Mucosa of gallbladder (tissue), 1 donor: Measurements from ENCODE around the gene RETREG1. TPM values are rescaled to one million over a fixed set of nuclear protein-coding genes. Genes with fewer than 3 reads are reported as not detected.

Experiments used
- DNase-seq: peaks from one replicate; pipeline ENCODE4 v3.0.0-alpha.2; 2020; ENCODE audit warnings: low spot score
- total RNA-seq: library from RNA; stranded (reverse); gene quantifications from one replicate; pipeline ENCODE4 v1.2.1, GENCODE V29; 2021
- donor health status: DM: no; HTN: no; CAD: no.

RETREG1 gene
- total RNA-seq, 1 donor from 2014 or later = 63.7 TPM

DNA sequence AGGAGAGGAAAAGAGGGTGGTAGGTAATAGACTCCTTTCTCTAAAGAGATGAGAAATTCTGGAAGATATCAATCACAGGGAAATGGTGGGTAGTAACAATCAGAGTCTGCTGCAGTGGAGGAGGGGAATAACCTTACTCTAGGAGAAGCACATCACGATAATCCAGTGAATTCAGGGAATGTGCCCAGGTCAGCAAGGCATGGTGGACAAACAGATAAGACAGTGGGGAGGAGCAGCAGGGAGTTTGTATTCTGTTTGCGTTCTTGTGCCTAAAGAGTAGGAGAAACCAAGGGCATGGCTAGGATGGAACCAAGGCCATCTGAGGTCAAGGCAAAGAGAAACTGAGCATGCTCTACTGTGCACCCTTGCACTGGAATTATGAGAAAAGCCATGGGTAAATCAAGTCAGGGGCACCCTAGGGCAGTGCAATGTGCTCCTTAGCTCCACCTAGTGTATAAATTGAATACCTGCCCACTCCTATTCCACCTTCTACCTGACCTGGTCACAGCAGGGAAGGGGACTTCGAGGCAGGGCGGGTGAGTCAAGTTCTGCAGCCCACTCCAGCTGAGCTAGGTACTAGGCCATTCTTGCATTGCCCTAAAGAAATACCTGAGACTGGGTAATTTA, 31.6 kb downstream of the RETREG1 start:
- DNase-seq = no peak

DNA sequence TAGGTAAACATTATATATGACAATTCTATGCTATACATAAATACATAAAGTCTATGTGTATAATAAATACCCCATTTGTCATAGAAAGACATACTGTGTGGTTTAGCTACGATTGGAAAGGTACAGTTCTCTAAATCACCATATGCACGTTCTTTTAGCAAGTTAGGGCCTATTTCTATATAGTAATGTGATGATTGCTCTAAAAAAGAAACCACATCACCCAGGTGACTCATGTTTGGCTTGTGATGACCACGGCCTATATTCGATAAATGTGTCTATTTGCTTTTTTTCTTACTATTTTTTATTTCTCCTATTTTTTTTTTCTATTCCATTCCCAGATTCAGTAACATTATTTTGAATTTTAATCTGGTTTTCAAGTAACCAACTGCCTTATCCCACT, 34.7 kb downstream of the RETREG1 start:
- no peak for DNase-seq

DNA sequence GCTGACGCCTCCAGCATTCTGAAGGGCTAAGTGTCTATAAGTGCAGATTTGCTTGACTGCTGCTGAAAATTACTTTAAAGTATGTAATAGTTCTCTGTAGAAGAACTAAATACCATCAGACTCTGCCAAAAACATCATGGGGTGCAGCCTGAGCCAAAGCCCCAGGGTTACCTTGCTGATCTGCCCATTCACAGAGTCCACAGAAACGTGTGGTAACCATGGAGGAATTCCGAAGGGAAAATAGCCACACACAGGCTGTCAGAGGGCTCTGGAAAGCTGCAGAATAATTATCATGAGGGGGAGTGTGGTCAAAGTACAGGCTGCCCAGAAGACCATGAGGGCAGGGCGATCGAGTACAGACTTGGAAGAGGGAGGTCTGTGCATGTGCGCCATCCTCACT, 36.4 kb downstream of the RETREG1 start:
- DNase-seq = no peak

DNA sequence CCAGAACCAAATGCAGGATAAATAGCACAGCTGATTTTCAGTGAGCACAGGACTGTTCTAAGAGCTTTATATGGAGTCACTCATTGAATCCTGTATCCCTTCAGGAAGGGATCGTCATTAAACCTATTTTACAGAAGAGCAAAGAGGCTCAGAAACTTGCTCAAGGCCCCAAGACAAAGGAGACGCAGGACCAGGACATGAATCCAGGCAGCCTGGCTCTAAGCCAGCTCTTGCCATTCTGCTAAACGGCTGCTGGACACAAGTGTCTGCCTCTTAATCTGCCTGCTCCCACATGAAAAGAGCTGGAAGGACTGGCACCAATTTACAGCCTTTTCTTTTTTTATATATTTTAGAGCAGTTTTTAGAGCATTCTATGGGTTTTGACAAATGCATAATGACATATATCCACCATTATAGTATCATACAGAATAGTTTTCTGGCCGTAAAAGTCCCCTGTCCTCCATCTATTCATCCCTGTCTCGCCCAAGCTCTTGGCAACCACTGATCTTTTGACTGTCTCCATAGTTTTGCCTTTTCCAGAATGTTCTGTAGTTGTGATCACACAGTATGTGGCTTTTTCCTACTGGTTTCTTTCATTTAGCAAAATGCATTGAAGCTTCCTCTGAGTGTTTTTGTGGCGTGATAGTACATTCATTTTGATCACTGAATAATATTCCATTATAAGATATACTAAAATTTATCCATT, 37.5 kb downstream of the RETREG1 start:
- no peak for DNase-seq

DNA sequence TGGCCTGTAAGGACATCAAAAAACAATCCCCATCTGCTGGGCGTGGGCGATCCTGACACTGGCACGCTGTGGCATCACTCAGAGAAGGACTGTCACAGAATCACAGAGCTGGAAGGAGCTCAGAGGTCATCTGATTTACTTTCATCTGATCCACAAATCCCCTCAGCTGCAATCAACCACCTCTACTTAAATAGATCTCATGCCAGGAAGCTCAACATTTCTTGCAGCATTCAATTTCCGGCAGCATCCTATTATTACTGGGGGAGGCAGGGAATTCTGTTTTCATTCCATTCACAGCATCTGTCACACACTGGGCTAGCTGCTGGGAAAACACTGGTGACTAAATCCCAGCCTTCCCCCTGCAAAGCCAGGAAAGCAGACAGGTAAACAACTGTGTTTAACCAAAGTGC, 38.3 kb downstream of the RETREG1 start:
- DNase-seq = no peak

DNA sequence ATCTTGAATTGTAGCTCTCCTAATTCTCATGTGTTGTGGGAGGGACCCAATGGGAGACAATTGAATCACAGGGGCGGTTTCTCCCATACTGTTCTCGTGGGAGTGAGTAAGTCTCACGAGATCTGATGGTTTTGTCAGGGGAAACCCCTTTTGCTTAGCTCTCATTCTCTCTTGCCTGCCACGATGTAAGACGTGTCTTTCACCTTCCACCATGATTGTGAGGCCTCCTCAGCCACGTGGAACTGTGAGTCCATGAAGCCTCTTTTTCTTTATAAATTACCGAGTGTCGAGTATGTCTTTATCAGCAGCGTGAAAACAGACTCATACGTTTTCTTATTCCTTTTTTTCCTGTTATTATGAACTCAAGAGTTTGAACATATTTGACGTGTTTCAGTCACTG, 39.1 kb downstream of the RETREG1 start:
- DNase-seq = no peak

DNA sequence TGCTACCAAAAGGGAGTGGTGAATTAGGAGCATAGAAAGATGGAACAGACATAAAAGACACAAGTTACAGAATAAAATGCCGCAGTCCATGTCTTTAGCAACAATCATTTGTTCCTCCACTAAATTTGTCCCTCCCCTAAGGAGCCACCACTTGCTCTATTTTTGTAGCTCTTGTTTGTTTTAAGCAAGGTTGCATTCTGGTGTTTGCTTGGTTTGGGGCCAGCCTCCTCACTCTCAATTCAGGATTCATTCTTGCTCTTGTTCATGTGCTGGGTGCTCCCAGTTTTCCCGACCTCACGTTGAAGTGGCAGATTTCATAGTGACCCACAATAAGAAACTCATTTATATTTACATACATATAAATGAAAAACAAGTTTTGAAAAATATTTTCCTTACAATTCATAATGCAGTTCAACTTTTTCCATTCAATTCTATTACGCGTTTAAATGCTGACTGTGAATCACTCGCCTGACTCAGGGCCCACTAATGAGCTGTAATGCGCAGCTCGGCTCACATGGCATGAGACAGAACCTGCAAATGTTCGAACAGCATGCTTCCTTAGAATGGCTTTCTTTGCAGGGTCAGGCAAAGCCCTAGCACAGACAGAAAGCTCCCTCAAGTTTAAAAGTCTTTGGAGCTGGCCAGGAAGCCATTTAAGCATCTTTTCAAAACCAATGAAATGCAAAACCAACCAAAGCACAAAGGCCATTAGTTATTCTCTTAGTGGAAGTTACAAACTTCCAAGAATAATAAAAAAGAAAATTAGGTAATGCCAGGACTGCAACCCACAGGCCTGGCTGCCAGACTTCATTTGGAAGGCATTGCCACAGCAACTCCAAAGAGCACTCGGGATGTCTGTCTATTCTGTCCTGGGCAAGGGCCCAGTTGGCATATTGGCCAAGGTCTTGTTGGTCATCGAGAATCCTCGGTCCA, 41.7 kb downstream of the RETREG1 start:
- DNase-seq = no peak

DNA sequence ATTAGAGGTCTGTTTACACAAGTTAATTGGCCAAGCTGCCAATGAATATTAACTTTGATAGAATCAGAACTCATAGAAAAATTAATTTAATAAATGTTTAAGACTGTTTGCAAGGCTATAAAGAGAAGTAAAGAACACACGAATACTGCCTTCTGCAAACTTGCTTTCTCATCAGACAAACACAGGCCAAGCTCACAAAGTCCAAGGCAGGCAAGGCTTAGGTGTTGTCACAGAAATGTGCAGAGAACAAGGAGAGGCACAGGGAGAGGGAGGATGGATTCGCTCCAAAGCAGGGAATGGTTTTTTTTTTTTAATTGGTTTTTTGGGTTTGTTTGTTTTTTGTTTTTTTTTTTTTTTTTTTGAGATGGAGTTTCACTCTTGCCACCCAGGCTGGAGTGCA, 43.4 kb downstream of the RETREG1 start:
- DNase-seq = no peak

DNA sequence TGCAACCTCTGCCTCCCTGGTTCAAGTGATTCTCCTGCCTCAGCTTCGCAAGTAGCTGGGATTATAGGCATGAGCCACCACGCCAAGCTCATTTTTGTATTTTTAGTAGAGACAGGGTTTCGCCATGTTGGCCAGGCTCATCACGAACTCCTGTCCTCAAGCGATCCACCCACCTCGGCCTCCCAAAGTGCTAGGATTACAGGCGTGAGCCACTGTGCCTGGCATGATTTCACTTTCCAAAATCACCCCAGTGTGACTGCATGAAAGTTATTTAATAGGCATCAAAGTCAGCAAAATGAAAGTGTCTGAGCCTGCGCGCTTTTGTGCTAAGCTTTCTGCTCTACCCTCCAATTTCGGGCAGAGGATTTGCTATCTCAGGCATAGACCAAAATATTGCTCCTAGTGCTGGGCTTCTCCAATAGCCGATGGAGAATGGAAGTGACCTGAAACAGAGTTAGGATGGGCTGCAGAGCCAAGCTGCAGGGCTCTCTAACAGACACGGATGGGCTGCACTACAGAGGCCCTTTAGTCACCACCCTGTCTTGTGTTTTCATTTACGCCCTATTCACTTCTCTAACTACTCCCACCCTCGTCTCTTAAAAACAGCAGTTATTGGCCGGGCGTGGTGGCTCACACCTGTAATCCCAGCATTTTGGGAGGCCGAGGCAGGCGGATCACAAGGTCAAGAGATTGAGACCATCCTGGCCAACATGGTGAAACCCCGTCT, 44.3 kb downstream of the RETREG1 start:
- no peak for DNase-seq

DNA sequence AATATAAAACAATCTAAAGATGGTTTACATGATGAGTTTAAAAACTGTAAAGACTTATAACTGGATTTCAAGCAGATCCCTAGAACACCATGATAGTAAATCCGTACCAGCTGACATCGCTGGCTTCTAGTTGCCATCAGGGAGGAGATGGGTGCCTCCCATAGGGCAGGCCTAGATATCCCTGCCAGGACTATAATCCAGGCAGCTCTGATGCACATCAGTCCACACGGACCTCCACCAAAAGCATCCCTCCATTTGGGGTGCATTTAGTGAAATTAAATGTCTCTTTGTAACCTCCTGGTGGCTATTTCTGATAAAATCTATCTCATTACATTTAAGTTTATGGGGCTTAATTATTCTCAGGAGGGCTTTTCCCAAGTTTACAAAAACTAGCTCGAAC, 45.8 kb downstream of the RETREG1 start:
- DNase-seq = no peak

DNA sequence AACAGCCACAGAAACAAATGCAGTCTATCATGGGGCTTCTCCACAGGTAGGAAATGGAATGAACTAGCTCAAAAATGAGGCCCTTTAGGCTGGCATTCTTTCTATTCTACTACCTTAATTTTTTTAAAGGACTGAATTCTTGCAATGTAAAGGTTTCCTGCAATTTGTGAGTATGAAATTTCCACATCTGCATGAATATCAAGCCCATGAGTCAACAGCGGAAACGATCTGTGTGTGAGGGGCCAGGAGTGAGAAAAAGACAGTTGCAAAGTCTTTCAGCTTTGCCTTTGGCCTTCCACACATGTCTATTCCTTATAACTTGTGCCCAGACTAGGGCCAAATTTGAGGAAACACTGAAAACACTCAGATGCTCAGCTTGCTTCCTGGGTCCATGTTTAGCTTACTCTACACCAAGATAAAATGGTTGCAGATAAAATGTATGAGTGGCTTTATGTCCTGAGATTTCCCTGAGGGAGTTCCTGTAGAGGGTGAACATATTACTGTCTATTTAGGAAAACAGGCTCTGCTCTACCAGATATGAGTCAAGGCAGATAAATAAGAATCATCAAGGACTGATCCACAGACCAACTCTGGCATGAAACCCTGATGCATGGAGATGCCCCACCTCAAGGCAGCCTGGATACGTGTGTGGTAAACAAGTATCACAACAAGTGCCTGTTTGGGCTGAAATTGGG, 46.5 kb downstream of the RETREG1 start:
- no peak for DNase-seq

DNA sequence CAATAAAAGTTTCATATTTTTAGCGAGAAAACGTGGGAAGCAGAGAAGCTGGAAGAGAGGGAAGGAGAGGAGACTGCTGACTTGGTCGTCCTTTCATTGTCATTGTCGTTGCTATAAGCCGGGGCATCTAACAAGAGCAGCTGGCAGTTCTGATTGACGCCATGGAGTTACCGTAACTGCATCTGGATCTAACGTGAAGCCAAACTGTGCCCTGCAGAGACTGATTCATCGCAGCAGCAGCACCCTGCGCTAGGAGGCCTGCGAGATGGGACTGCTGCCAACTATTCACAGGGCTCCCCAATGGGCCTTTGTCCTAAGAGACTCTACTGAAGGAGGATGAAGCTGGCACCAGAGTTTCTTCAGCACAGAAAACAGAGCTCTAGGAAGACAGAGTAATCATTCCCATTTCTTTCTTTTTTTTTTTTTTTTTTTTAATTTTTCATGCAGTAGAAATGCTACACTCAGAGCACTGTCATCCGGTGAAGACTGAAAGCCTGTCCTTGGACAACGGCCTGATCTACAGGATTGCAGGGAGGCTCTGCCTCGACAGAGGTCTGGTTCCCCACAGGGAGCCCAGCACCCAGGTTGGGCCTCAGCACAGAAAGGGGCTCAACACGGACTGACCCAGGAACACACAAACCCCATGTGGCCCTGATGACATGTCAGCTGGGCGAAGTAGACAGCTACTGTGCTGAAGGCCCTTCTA, 47.8 kb downstream of the RETREG1 start:
- DNase-seq = peak; percentile 65

DNA sequence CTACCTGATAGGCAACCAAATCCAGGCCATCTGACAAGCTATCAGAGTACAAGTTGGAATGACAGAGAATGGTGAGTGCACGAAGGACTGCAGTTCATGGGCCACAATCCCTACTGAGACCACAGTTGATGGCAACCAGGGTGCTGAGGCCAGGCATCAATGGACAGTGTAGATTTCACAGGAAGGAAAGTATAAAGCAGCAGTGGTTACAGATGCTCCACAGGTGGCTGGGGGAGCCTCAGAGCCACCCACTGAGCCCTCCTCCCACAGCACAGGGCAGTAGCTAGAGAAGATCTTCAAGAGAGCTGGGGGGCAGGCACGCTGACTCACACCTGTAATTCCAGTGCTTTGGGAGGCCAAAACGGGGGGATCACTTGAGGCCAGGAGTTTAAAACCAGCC, 49.4 kb downstream of the RETREG1 start:
- no peak for DNase-seq

DNA sequence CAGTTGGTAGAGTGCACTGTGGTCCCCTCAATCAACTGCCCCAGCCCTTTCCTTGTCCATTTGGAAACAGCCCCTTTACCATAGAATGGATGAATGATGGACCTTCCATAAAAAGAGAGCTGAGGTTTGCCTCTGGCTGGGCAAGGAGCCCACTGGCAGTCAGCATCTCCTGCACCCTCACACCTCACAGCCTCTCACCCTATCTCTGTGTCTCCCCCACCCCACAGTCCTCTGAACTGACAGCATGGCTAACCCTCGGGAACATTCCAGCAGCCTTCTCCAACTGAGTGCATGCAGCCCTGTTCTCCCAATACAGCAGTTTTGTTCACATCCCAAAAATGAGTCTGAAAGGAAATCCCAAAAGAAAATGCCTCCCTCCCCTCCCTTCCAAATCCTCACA, 51.7 kb downstream of the RETREG1 start:
- no peak for DNase-seq

DNA sequence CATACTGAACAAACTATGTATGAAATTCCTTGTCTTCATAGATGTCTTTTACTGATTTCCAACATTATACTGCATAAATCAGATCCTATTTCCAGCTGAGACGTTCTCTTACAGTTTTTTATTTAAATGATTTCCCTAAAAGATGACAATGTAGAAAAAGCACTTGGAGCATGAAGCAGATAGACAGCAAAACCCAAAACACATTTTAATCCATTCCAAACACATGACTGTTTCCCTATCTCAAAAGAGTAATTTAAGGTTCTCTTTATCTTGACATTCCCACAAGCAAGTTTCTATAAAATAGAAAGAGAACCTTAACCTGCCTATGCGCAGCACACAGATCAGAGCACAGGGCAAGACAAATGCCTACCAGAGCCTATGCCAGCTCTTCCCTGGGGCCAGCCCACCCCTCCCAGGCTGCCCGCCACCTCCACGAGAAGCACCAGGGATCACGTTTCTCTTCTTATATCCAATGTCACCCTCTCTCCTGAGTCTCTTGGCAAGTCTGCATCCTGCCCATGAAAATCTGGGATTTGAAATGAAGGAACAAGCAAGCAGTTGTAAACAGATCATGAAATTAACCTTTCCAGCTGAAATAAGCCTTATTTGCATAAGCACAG, 52.4 kb downstream of the RETREG1 start:
- DNase-seq = no peak

DNA sequence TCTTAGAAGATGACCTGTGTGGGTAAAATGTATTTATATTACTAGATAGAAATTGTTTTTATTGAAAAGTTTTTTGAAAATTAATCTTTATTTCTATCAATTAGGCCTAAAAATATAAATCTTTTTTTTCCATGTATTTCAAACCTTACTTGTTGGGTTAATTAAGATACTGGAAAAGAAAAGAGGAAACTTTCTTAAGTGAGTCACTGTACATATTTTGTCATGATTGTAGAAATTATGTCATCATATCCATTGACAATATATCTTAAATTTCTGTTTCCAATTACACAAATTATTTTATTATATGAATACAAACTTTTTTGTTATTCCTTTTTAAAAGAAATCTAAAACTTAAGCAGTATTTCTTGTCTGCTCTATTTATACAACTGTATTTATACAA, 53.1 kb downstream of the RETREG1 start:
- no peak for DNase-seq

DNA sequence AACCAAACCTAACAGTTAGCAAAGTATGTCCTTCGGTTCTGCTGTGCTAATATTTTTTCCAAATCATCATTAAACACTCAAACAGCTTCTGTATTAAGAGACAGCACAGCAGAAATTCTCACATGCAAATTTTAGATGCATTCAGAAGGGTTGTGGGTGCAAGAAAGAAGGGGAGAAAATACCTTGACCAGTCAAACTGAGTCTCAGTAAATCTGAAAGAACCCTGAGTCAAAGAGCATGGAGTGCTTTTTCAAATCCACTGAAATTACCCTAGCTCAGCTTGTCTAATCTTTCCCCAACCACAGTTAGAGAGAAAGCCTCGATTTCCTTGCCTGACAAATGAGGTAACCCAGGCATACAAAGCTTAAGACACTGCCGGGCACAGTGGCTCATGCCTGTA, 55.1 kb downstream of the RETREG1 start:
- DNase-seq = no peak

DNA sequence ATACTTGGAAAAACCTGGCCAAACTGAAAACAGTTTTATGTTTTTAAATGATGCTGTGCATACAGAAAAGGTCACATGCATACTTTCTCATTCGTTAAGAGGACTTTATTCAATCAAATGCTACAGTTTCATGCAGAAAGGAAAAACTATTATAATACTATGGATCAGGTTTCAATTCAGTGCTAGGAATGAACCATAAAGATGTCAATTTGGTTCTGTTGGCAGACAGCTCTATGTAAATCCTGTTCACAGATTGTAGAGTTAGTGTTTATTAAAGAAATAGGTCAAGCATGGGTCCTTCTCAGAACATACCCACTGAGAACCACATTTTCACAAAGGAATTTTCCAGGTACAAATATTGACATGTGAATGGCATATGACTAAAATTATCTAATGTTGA, 57.1 kb downstream of the RETREG1 start:
- DNase-seq = no peak

DNA sequence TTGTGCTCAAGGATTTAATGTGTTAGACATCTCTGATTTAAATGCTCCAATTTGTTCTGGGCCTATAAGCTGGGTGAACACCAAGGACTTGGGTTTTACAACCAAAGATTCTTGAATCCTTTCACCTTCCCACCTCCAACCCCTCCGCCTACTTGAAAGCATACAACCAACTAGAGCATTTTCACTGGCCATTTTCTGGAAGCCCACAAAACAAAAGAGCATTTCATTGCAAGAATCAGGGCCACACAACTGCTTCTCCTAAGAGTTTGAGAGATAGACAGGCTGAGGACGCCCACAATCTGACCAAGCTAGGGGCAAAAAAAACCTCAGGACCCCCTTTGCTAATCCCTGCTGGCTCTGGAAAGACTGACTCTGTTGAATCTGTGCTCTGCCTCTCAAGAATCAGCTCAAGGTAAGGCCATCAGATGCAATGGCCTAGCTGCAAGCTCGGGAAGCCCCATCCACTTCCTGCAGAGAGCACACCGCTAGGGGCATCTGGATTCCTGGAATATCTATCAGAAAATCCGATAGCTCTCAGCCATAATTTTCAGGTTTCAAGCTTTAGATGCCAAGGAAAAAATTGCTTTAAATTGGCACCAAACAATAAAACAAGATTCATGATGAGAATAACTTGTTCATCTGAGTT, 57.7 kb downstream of the RETREG1 start:
- DNase-seq = no peak

DNA sequence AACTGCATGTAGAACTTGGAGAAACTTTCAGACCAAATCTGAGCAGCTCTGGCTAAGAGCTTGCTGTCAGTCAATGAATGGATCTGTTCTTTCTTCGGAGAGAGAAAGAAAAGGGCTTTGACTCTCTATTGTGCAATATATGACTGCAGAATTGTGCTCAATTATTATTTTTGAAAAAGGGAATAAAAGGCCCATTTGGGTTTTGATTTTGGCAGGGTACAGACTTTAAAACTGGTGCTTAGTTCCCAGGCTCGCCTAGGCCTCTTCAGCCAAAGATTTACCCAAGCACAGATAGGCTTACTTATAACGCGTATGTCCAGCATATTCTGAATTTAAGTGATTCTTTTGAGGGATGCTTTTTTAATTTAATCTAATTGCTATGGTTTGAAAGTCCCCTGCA, 59.3 kb downstream of the RETREG1 start:
- no peak for DNase-seq
